Fibroblast of the aortic adventitia (primary cell): ENCODE results near the gene CEACAM5. TPM values are rescaled to one million over a fixed set of nuclear protein-coding genes. Genes with fewer than 3 reads are reported as not detected.
"Not testable (repeated sequence)": the region's sequence is repeated elsewhere in the genome, so short reads cannot be mapped to it uniquely, and the experiment has no call there.

Source experiments
- DNase-seq: peaks from one replicate; pipeline ENCODE4 v3.0.0-alpha.2; 2010; ENCODE audit warnings: low read depth
- H3K4me3 ChIP-seq: 2 replicates; pipeline ENCODE4 v1.5.1; 2011; ENCODE audit warnings: low read depth, mild to moderate bottlenecking, control low read depth, low read length, moderate library complexity
- total RNA-seq: library from RNA; depleted of rRNA; stranded (reverse); fragments of >200 nt; gene quantifications from 2 replicates; pipeline ENCODE4 v1.2.3, GENCODE V29; 2012; ENCODE audit warnings: low replicate concordance
- TF ChIP-seq, protein P1 (sequence below): IDR thresholded peaks from 2 replicates; pipeline ENCODE4 v1.5.1; 2011; ENCODE audit warnings: mild to moderate bottlenecking, low read length, control low read depth, inconsistent platforms; ENCODE audit not compliant: insufficient read depth

Gene CEACAM5
- total RNA-seq, 1 donor = not detected

DNA sequence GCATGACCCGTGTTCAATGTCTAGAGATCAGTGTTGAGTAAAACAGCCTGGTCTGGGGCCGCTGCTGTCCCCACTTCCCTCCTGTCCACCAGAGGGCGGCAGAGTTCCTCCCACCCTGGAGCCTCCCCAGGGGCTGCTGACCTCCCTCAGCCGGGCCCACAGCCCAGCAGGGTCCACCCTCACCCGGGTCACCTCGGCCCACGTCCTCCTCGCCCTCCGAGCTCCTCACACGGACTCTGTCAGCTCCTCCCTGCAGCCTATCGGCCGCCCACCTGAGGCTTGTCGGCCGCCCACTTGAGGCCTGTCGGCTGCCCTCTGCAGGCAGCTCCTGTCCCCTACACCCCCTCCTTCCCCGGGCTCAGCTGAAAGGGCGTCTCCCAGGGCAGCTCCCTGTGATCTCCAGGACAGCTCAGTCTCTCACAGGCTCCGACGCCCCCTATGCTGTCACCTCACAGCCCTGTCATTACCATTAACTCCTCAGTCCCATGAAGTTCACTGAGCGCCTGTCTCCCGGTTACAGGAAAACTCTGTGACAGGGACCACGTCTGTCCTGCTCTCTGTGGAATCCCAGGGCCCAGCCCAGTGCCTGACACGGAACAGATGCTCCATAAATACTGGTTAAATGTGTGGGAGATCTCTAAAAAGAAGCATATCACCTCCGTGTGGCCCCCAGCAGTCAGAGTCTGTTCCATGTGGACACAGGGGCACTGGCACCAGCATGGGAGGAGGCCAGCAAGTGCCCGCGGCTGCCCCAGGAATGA, 1.5 kb upstream of the CEACAM5 start:
- TF ChIP-seq, protein P1, sequence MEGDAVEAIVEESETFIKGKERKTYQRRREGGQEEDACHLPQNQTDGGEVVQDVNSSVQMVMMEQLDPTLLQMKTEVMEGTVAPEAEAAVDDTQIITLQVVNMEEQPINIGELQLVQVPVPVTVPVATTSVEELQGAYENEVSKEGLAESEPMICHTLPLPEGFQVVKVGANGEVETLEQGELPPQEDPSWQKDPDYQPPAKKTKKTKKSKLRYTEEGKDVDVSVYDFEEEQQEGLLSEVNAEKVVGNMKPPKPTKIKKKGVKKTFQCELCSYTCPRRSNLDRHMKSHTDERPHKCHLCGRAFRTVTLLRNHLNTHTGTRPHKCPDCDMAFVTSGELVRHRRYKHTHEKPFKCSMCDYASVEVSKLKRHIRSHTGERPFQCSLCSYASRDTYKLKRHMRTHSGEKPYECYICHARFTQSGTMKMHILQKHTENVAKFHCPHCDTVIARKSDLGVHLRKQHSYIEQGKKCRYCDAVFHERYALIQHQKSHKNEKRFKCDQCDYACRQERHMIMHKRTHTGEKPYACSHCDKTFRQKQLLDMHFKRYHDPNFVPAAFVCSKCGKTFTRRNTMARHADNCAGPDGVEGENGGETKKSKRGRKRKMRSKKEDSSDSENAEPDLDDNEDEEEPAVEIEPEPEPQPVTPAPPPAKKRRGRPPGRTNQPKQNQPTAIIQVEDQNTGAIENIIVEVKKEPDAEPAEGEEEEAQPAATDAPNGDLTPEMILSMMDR = peak; percentile 35
- DNase-seq = no peak
- H3K4me3 ChIP-seq = no peak overlapping the region

DNA sequence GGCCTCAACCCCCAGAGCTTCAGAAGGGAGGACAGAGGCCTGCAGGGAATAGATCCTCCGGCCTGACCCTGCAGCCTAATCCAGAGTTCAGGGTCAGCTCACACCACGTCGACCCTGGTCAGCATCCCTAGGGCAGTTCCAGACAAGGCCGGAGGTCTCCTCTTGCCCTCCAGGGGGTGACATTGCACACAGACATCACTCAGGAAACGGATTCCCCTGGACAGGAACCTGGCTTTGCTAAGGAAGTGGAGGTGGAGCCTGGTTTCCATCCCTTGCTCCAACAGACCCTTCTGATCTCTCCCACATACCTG, 969 bp upstream of the CEACAM5 start:
- TF ChIP-seq, protein P1 = no peak
- DNase-seq = no peak
- no peak overlapping the region for H3K4me3 ChIP-seq

DNA sequence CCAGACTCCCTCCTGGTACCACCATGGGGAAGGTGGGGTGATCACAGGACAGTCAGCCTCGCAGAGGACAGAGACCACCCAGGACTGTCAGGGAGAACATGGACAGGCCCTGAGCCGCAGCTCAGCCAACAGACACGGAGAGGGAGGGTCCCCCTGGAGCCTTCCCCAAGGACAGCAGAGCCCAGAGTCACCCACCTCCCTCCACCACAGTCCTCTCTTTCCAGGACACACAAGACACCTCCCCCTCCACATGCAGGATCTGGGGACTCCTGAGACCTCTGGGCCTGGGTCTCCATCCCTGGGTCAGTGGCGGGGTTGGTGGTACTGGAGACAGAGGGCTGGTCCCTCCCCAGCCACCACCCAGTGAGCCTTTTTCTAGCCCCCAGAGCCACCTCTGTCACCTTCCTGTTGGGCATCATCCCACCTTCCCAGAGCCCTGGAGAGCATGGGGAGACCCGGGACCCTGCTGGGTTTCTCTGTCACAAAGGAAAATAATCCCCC, 505 bp upstream of the CEACAM5 start:
- no peak overlapping the region for H3K4me3 ChIP-seq
- DNase-seq = no peak
- TF ChIP-seq, protein P1 = no peak

DNA sequence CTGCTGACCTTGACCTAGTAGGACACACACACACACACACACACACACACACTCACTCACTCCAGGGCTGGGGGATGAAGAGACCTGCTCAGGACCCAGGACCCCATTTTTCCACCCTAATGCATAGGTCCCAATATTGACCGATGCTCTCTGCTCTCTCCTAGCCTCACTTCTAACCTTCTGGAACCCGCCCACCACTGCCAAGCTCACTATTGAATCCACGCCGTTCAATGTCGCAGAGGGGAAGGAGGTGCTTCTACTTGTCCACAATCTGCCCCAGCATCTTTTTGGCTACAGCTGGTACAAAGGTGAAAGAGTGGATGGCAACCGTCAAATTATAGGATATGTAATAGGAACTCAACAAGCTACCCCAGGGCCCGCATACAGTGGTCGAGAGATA, 1.1 kb downstream of the CEACAM5 start:
- not testable (repeated sequence) for DNase-seq

DNA sequence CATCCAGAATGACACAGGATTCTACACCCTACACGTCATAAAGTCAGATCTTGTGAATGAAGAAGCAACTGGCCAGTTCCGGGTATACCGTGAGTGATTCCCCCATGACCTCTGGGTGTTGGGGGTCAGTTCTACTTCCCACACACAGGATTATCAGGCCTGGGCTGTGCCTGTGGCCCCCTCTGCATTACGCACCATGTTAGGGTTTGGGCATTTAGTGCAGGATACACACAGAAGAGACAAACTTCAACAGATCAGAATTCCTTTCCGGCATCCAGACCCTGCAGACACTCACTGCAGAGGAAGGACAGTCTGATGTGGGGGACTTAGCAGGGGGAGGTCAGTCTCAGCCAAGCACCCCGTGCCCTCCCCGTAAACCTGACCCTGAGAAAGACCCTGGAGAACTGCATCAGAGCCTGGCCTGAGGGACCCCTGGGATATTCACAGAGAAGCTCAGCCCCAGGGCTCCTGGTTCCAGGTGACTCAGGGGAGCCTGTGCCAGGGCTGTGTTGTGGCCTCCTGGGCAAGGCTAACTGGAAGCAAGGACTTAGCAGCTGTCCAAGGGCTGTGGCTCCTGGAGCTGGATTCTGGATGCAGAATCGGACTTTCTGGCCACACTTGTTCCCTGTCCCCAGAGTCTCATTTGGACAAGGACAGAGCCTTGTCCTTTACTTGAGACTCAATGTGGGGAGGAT, 1.7 kb downstream of the CEACAM5 start:
- TF ChIP-seq, protein P1 = no peak
- DNase-seq = no peak
- no peak overlapping the region for H3K4me3 ChIP-seq

More for the DNA sequence above, 1.1 kb downstream of the CEACAM5 start:
- H3K4me3 ChIP-seq = not testable (repeated sequence)

DNA sequence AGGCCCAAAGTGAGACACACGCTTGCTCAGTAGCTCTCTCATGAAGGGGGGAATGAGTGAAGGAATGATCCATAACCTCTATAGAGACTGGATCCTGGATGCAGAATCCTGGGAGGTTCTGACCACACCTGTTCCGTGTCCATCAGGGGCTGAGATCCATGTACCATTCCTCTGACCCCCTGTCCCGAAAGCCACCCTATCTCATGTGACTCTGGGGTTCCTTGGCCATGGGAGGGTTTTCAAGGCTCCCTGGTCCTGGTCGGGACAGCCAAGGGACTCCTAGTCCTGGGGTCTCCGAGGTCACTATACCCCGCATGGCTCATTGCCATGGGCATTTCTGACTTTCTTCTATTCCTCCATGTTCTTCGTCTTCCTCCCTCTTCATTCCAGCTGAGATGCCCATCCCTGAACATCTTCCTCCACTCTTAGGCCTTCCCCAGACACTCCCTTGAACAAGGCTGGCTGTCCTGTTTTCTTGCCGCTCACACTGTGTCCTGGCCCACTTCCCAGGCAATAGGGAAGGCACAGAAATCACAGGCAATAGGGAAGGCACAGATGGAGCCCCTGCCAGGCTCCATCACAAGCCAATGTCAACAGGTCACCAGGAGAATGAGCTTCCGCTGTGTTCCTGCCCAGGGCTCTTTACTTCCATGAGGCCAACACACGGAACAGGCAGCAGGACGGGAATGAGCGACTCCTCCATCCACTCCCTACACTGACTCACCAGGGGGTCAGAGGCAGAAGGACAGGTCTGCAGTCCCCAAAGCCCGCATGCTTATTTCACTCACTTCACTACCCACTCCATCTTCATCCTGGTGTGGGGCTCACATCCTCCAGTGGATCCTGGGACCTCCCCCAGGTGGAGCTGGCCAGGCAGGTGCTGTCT, 3.2 kb downstream of the CEACAM5 start:
- TF ChIP-seq, protein P1 = no peak
- no peak for DNase-seq
- H3K4me3 ChIP-seq = no peak overlapping the region

DNA sequence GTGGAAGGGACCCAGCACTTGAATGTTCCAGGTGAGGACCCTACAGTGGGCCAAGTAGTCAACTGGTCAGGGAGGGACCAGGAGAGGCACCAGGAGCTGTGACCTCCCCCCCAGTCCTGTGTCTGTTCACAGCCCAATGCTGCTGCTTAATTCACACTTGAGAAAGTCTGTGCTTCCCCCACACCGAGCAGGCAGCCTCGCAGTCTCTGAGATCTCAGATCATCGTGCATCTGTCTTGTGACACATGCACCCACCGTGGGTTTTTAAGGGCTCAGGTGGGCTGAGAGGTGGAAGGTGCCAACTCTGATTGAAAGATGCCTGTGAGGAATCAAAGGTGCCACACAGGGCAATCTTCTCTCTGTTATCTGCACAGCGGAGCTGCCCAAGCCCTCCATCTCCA, 6.2 kb downstream of the CEACAM5 start:
- no peak overlapping the region for H3K4me3 ChIP-seq
- no peak for DNase-seq
- TF ChIP-seq, protein P1 = no peak
